KMS-11 (cell line): ENCODE data around the gene WAS.

ENCODE experiments used
- H2AFZ ChIP-seq: fragments of 200-600 bp; sonication (generic); 2 replicates; pipeline ENCODE4 v1.6.1; 2016; ENCODE audit warnings: antibody characterized with exemption, mixed run types, low read depth
- H3K27ac ChIP-seq: fragments of 200-600 bp; sonication (generic); 2 replicates; pipeline ENCODE4 v1.6.1; 2016; ENCODE audit warnings: mild to moderate bottlenecking, mixed run types
- H3K27me3 ChIP-seq: fragments of 200-600 bp; sonication (generic); 2 replicates; pipeline ENCODE4 v1.6.1; 2017; ENCODE audit warnings: mild to moderate bottlenecking, low read depth, mixed run types, moderate library complexity; ENCODE audit not compliant: insufficient read depth
- H3K36me3 ChIP-seq: fragments of 200-600 bp; sonication (generic); 2 replicates; pipeline ENCODE4 v1.6.1; 2017; ENCODE audit warnings: mild to moderate bottlenecking, mixed run types; ENCODE audit not compliant: insufficient read depth
- H3K4me1 ChIP-seq: fragments of 200-600 bp; sonication (generic); 2 replicates; pipeline ENCODE4 v1.6.1; 2016; ENCODE audit warnings: mild to moderate bottlenecking, low read depth, mixed run types; ENCODE audit not compliant: poor library complexity, severe bottlenecking
- H3K4me2 ChIP-seq: fragments of 200-600 bp; sonication (generic); 2 replicates; pipeline ENCODE4 v1.7.0; 2016; ENCODE audit warnings: mild to moderate bottlenecking, mixed run types
- H3K4me3 ChIP-seq: fragments of 200-600 bp; sonication (generic); IDR thresholded peaks from 2 replicates; pipeline ENCODE4 v1.6.1; 2017; ENCODE audit warnings: low read depth, low read length, mixed read lengths; ENCODE audit not compliant: insufficient read depth
- H3K79me2 ChIP-seq: fragments of 200-600 bp; sonication (generic); 2 replicates; pipeline ENCODE4 v1.6.1; 2016; ENCODE audit warnings: low read depth, mixed run types; ENCODE audit not compliant: insufficient read depth
- H3K9ac ChIP-seq: fragments of 200-600 bp; sonication (generic); 2 replicates; pipeline ENCODE4 v1.6.1; 2016; ENCODE audit warnings: mild to moderate bottlenecking, mixed run types
- H4K20me1 ChIP-seq: fragments of 200-600 bp; sonication (generic); 2 replicates; pipeline ENCODE4 v1.6.1; 2016; ENCODE audit warnings: mild to moderate bottlenecking, mixed run types; ENCODE audit not compliant: insufficient read depth
- CTCF ChIP-seq: fragments of 200-600 bp; sonication (generic); conservative IDR thresholded peaks from 2 replicates; pipeline ENCODE4 v1.6.1; 2017; ENCODE audit warnings: low read depth, mild to moderate bottlenecking, antibody characterized with exemption, low read length, moderate library complexity, mixed read lengths

Gene WAS

GRCh38 chrX:48703228-48703627 lies 19.6 kb downstream of the WAS start:
- no peak overlapping the region for H3K9ac ChIP-seq
- no peak overlapping the region for H2AFZ ChIP-seq
- H3K36me3 ChIP-seq: no peaks in the 10 kb centered on the region
- no peaks in the 10 kb centered on the region for H4K20me1 ChIP-seq
- H3K4me2 ChIP-seq: no peak overlapping the region
- H3K79me2 ChIP-seq: peaks cover 5% of the 10 kb centered on the region; the same call in 1 of the 2 replicates
- no peaks in the 10 kb centered on the region for H3K4me1 ChIP-seq
- TF ChIP-seq CTCF: no peak
- no peaks in the 10 kb centered on the region for H3K27me3 ChIP-seq
- no peak overlapping the region for H3K4me3 ChIP-seq
- H3K27ac ChIP-seq: no peak overlapping the region

- Histone ChIP-seq H3K4me1 (no peaks in the 10 kb centered on the region), H3K9ac (no peak overlapping the region), H3K79me2 (no peaks in the 10 kb centered on the region; the same call in 1 of the 2 replicates), H3K27ac (no peak overlapping the region), H3K36me3 (no peaks in the 10 kb centered on the region), H2AFZ (no peak overlapping the region), H3K4me3 (no peak overlapping the region), H4K20me1 (no peaks in the 10 kb centered on the region), H3K27me3 (no peaks in the 10 kb centered on the region), H3K4me2 (no peak overlapping the region)
- no peak for TF ChIP-seq CTCF
These were observed 20.3 kb downstream of the WAS start for GRCh38 chrX:48703642-48704481.

- Histone ChIP-seq H3K36me3 (no peaks in the 10 kb centered on the region), H3K27me3 (no peaks in the 10 kb centered on the region), H3K4me3 (no peak overlapping the region), H3K4me2 (no peak overlapping the region), H3K27ac (no peak overlapping the region), H3K4me1 (no peaks in the 10 kb centered on the region), H4K20me1 (no peaks in the 10 kb centered on the region), H3K9ac (no peak overlapping the region), H3K79me2 (no peaks in the 10 kb centered on the region), H2AFZ (no peak overlapping the region)
- no peak for TF ChIP-seq CTCF
These were observed 22.3 kb downstream of the WAS start for GRCh38 chrX:48705871-48706270.

- Histone ChIP-seq H3K4me2 (no peak overlapping the region), H3K4me3 (no peak overlapping the region), H3K79me2 (no peaks in the 10 kb centered on the region), H2AFZ (no peak overlapping the region), H3K27me3 (no peaks in the 10 kb centered on the region), H4K20me1 (no peaks in the 10 kb centered on the region), H3K9ac (no peak overlapping the region), H3K27ac (no peak overlapping the region), H3K36me3 (no peaks in the 10 kb centered on the region), H3K4me1 (no peaks in the 10 kb centered on the region)
- no peak for TF ChIP-seq CTCF
These were observed 26.0 kb downstream of the WAS start for GRCh38 chrX:48709522-48710112.
